NCI-H460 (cell line): ENCODE results near the gene DHX40. TPM values are rescaled to one million over a fixed set of nuclear protein-coding genes. Genes with fewer than 3 reads are reported as not detected.

Experiments used
- small RNA-seq, 2 experiments: library from RNA; depleted of rRNA; stranded (forward); fragments of <200 nt; gene quantifications; one replicate each; pipeline ENCODE3, GENCODE V24; 2014
- total RNA-seq: library from RNA; depleted of rRNA; stranded (reverse); fragments of >200 nt; shearing (Covaris generic); gene quantifications from 2 replicates; pipeline ENCODE4 v1.2.3, GENCODE V29; 2014; rRNA removed

Gene DHX40
- total RNA-seq, 1 experiment from 2014 or later = 78.2 TPM

Small RNAs within 50 kb of the gene (small RNA-seq; reads per million reads assigned to genes)
- gene RNU4-13P = 0.04 to 0.18 reads per million in 2 experiments

Other genes starting within 250 kb of the DHX40 start
- gene YPEL2, start 234.0 kb upstream of the DHX40 start, total RNA-seq = 0.09 and 0.15 TPM in 2 replicates
- 193 and 215 TPM in 2 replicates for gene CLTC, start 54.3 kb downstream of the DHX40 start, total RNA-seq
- gene PTRH2, start 141.8 kb downstream of the DHX40 start, total RNA-seq = 45.5 and 54.9 TPM in 2 replicates
- 118 and 133 TPM in 2 replicates for gene VMP1, start 142.0 kb downstream of the DHX40 start, total RNA-seq